Upper lobe of left lung (tissue), 4 donors: ENCODE results near the gene UTY.

Experiments
- EP300 ChIP-seq, 4 donors: sonication (generic); formaldehyde crosslinking; IDR thresholded peaks; one replicate each; pipeline ENCODE4 v1.5.1; 2017; ENCODE audit warnings: antibody characterized with exemption in 4 of 4, control low read depth in 2 of 4
- POLR2A ChIP-seq, 4 donors: fragments of 450-650 bp; IDR thresholded peaks; one replicate each; pipeline ENCODE4 v1.5.1; 2016 to 2017; ENCODE audit warnings: antibody characterized with exemption in 4 of 4, mild to moderate bottlenecking in 2 of 4
- TF ChIP-seq, protein P1 (sequence below), 6 experiments: fragments of 450-650 bp in 4 of 6; fragments of 200-600 bp in 2 of 6; sonication (generic) in 2 of 6; IDR thresholded peaks; one replicate each; pipeline ENCODE4 v1.5.1; 2016 to 2019; ENCODE audit warnings: antibody characterized with exemption in 6 of 6

DNA sequence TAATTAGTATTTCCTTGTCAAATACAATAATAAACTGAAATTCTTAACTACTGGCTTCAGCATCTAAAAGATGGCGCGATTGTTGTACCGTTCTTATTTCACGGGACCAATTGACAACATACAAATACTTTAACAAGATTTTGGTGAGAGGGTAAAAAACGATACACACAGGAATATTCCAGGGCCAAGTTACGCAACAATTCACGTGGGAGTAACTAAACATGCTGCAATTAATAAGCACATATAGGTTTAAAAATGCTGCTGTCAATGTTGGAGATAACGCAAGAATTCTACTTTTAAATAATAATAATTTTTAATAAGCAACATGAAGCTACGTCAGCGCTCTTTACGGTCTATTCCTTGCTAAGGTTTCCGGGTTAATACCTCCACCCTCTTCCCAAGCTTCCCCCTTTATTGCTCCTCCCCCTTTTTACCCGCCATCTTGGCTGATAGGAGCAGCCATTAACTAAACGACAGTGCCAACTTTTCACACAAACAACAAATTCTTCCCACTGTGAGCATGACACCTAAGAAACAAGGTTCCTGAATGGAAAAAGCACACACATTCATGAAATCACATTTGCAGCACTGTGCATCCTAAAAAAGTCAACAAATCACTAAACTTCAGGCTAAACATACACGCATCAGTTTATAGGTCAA is 1.6 kb downstream of the UTY start:
- TF ChIP-seq, protein P1, sequence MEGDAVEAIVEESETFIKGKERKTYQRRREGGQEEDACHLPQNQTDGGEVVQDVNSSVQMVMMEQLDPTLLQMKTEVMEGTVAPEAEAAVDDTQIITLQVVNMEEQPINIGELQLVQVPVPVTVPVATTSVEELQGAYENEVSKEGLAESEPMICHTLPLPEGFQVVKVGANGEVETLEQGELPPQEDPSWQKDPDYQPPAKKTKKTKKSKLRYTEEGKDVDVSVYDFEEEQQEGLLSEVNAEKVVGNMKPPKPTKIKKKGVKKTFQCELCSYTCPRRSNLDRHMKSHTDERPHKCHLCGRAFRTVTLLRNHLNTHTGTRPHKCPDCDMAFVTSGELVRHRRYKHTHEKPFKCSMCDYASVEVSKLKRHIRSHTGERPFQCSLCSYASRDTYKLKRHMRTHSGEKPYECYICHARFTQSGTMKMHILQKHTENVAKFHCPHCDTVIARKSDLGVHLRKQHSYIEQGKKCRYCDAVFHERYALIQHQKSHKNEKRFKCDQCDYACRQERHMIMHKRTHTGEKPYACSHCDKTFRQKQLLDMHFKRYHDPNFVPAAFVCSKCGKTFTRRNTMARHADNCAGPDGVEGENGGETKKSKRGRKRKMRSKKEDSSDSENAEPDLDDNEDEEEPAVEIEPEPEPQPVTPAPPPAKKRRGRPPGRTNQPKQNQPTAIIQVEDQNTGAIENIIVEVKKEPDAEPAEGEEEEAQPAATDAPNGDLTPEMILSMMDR (IDR thresholded peaks at IDR 0.05) = no peak
- TF ChIP-seq POLR2A (IDR thresholded peaks at IDR 0.05) (peak in 1 of 4 donors; percentile 33), EP300 (IDR thresholded peaks at IDR 0.05) (no peak)
